ENCODE data around the gene RBMS3.

RBMS3 gene

DNA sequence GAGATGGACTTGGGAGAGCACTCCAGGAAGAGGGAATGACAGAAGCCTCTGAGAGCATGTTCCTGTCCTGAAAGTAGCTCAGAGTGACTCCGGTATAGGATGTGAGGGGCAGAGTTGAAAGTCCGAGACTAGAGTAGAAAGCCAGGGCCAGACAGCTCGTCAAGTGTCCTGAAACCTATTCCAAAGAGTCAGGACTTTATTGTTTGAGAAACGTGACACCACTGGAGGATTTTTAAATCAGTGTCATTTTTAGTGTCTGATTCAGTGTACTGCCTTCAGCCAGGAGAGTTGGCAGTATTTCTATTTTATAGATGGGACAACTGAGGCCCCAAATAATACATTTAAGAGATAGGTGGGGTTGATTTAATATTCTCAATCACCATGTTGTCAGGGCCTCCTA, 1.6 kb upstream of the RBMS3 start:
- no peak for DNase-seq

GRCh38 chr3:29279806-29280205, 1.1 kb upstream of the RBMS3 start:
- DNase-seq = no peak

DNA sequence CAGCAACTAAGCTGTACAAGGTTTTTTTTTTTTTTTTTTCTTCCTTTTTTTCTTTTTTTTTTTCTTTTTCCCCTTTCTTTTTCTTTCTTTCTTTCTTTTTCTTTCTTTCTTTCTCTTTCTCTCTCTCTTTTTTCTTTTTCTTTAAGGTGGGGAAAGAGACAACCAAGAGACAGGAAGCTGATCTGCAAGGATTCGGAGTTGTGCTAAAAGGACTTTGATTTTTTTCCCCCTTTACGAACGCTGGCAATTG, 148 bp downstream of the RBMS3 start:
- no peak for DNase-seq

- no peak for DNase-seq
Measured at GRCh38 chr3:29281344-29282241, 722 bp downstream of the RBMS3 start.

DNA sequence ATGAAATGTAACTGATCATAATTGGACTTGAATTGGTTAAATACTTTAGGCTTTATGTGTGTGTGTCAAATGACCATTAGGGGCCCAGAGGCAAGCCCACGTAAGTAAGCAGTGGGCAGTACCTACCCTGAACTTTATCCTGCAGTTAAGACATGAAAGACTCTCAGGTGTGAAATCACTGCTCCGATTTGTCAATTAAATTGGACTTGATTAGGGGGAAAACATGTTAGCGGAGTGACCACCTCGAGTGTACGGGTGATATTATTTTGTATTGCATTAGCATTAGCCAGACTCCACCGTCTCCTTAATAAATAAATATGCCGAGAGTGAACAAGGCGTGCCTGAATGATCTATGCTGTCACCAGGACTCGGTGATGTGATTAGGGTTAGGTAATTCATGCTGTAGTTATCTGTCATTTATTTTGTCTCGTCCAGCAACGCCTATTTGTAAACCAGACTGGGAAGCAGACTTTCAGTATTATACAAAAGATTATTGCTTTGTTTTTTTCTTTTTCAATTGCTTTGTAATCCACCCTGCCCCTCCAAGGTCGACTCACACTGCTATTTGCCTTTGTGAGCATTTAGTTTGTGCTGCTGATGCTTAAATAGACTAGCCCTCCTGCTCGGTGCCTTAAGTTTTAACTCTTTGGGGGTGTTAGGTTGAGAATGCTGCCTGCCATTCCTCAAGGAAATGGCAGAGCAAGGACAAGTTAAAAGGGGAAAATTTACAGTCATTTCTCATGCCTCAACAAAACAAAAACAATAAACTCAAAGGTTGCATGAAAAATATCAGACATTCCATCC, 1.8 kb downstream of the RBMS3 start:
- DNase-seq = no peak

- DNase-seq = no peak
Measured at GRCh38 chr3:29283231-29284119, 2.6 kb downstream of the RBMS3 start.

GRCh38 chr3:29284497-29284896, 3.6 kb downstream of the RBMS3 start:
- no peak for DNase-seq

DNA sequence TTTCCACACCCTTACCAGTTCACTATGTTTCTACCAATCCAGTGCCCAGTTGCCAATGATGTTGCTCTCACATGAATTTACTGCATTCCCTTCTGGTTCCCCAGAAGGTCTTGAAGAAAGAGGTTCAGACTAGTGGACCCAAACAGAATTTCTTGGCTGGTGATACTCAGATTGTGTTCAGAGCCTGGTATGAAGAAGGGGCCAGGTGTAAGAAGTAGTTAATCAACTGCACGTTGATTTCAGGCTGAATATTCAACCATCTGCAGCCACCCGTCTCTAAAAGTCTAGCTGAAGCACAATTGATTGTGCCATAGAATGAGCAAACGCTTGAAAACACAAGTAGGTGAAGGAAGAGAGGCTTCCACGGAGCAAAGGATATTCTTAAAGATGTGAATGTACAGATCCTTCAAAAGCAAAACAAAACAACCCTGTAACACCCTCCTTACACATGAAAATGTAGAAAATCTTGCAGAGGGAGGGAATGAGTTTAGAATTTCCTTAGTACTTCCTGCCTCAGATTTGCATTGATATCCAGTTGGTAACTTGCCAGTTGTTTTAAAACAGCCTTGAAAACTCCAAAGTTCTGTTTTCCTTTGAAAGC, 4.7 kb downstream of the RBMS3 start:
- no peak for DNase-seq

DNA sequence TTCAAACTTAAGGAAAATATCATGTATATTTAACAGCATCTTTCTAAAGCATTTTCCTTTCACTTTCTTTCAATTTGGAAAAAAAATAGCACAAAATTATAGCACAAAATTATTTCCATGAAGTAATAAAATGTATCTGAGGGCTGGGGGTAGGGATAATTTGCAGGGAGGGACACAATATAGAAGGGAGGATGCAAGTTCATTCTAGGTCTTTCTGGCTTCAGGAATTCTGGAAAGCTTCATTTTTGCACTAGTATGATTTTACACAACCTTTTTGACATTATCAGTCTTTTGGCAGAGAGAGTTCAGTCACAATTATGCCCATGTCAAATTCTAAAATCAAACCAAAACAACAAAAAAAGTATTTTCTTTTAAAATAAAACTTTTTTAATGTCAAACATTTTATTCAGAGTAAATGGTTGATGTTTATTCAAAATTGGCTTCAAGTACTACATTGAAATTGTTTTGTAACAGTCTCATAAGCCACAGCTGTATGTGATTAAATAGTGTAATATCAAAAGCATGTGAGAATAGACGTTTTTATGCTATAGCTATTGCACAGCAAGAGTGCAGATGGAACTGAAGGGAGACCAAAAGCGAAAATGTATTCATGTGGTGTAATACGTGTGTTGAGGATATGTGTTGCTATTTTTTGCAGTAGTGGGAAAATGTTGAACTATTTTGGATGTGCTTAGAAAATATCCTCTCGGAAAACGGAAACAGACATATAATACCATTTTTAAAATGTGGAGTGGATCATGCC, 5.8 kb downstream of the RBMS3 start:
- DNase-seq = no peak

DNA sequence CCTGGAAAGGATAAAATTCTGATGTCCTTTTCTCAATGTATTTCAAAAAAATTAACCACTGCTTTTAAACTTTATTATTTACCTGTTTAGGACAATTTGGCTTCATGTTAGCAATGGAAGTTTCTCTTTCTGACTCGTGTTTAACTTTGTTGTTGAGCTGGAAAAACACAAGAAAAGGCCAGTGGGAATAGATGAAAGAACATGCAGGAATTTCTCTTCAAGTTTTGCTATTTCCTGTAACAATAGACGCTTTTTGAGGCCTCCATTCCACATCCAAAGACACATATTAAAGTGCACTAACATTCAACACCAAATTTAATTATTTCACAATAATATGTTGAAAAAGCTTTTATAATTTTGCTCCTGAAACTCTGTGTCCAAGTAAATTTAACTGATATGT, 9.7 kb downstream of the RBMS3 start:
- no peak for DNase-seq

GRCh38 chr3:29291260-29291981, 10.6 kb downstream of the RBMS3 start:
- no peak for DNase-seq

DNA sequence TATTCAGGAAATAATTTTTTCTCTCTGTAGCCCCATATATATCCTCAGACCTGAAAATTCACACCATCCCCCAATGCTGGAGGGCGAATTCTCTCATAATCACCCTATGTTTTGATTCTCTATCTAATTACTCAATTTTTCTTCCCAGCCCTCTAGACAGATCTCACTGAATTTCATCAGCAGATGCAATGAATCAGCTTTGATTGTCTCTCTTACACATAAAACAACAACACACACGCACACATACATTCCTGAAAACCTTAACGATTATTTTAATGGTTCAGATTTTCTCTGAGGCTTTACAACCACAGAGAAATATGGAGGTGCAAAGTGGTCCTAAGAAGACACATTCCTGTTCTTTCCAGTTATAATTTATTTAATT, 11.1 kb downstream of the RBMS3 start:
- DNase-seq = no peak

DNA sequence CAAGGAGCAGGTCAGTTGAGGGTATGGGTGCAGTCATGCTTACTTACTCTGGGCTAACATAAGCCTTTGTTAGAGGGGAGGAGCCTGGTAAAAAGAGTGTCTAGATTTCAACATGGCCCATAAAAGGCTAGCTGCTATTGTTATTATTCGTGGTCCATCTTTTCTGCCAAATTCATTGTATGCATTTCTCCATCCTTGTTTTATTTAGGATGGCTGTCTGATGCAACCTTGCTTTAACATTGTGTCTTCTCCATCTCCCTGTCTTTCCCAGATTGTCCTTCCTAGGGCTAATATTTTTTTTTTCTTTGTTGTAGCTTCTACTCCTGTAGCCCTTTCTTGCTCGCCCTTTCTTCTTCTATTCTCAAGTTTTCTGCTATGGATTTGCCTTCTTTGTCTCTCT, 12.6 kb downstream of the RBMS3 start:
- no peak for DNase-seq

GRCh38 chr3:29297998-29298397, 17.1 kb downstream of the RBMS3 start:
- DNase-seq = no peak

GRCh38 chr3:29301332-29302019, 20.6 kb downstream of the RBMS3 start:
- DNase-seq = no peak

- no peak for DNase-seq
Measured at GRCh38 chr3:29302619-29303018, 21.7 kb downstream of the RBMS3 start.

- DNase-seq = no peak
Measured at GRCh38 chr3:29307295-29307694, 26.4 kb downstream of the RBMS3 start.

- DNase-seq = no peak
Measured at GRCh38 chr3:29310865-29311264, 30.0 kb downstream of the RBMS3 start.

DNA sequence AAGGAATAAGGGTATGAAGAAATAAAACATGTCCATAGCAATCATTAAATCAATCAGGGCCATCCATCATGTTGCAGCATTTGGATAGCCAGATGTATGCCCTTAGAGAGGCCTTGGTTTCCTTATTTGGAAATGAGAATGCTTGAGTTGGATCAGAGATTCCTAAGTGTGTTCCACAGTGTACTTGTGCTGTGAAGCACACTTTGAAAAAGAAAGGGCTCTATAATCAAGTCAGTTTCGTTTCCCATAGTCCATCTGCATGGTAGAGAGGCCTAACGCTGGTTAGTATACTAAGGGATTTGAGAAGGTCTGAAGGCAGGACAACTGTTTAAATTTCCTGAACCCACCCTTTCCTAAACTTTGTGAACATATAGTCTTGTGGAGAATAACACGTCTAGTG, 30.9 kb downstream of the RBMS3 start:
- no peak for DNase-seq

DNA sequence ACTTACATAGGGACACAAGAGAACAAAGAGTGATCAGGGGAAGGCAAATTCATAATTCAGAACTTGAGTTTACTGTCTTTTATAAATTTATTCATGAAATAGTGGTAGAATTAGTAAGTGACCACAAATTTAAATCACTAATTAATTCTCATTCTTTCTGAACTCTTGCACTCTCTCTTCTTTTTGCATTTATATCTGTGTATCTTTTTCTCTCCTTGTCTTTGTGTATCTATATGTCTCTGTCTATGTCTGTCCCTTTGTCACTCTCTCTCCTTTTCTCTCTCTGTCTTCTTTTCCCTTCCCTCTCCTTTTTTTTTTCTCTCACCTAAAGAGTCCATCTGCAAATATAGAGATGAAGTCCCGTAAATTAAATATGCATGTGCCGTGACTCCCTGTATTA, 31.5 kb downstream of the RBMS3 start:
- DNase-seq = no peak

GRCh38 chr3:29312960-29313452, 32.1 kb downstream of the RBMS3 start:
- DNase-seq = no peak

All from NCI-H2029 (cell line).